ENCODE measurements around the gene PIK3R5.
"Not testable (repeated sequence)": the region's sequence is repeated elsewhere in the genome, so short reads cannot be mapped to it uniquely, and the experiment has no call there.

Gene PIK3R5

GRCh38 chr17:8873801-8874715 lies 91.4 kb downstream of the PIK3R5 start:
- no peak for DNase-seq

- DNase-seq = no peak
These were observed 92.6 kb downstream of the PIK3R5 start for GRCh38 chr17:8872705-8873435.

- DNase-seq = no peak
These were observed 93.3 kb downstream of the PIK3R5 start for GRCh38 chr17:8872036-8872704.

GRCh38 chr17:8871081-8871581 lies 94.4 kb downstream of the PIK3R5 start:
- no peak for DNase-seq

GRCh38 chr17:8870406-8871040 lies 95.0 kb downstream of the PIK3R5 start:
- DNase-seq = no peak

- DNase-seq = no peak
These were observed 96.2 kb downstream of the PIK3R5 start for GRCh38 chr17:8869114-8869815.

- no peak for DNase-seq
These were observed 97.0 kb downstream of the PIK3R5 start for GRCh38 chr17:8868529-8868951.

GRCh38 chr17:8868092-8868491 lies 97.4 kb downstream of the PIK3R5 start:
- no peak for DNase-seq

GRCh38 chr17:8867361-8867981 lies 98.0 kb downstream of the PIK3R5 start, which contains the start of gene PIK3R6:
Gene PIK3R6, minus strand, starts transcription at chr17:8867674. Its CDS starts 17,880 bp downstream, at chr17:8849794.
- DNase-seq = peak in 1 of 2 donors; percentile 49

GRCh38 chr17:8865811-8866210 lies 99.7 kb downstream of the PIK3R5 start:
- no peak for DNase-seq

- DNase-seq = no peak
These were observed 100.1 kb downstream of the PIK3R5 start for GRCh38 chr17:8865385-8865784.

- peak in 1 of 2 donors; percentile 37 for DNase-seq
These were observed 103.1 kb downstream of the PIK3R5 start for GRCh38 chr17:8862213-8863056.

GRCh38 chr17:8861495-8862181 lies 103.9 kb downstream of the PIK3R5 start:
- no peak for DNase-seq

GRCh38 chr17:8859804-8860430 lies 105.6 kb downstream of the PIK3R5 start:
- DNase-seq = no peak

GRCh38 chr17:8859027-8859803 lies 106.3 kb downstream of the PIK3R5 start:
- DNase-seq = peak; percentile 85 to 90

GRCh38 chr17:8857919-8858318 lies 107.6 kb downstream of the PIK3R5 start:
- no peak for DNase-seq

- no peak for DNase-seq
These were observed 108.5 kb downstream of the PIK3R5 start for GRCh38 chr17:8856869-8857575.

- not testable (repeated sequence) for DNase-seq
These were observed 109.3 kb downstream of the PIK3R5 start for GRCh38 chr17:8856205-8856603.

All from inflammatory macrophage treated with lipopolysaccharide for 1 hour (primary cell).